ENCODE data around the gene ID2.

Gene ID2, protein sequence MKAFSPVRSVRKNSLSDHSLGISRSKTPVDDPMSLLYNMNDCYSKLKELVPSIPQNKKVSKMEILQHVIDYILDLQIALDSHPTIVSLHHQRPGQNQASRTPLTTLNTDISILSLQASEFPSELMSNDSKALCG

DNA sequence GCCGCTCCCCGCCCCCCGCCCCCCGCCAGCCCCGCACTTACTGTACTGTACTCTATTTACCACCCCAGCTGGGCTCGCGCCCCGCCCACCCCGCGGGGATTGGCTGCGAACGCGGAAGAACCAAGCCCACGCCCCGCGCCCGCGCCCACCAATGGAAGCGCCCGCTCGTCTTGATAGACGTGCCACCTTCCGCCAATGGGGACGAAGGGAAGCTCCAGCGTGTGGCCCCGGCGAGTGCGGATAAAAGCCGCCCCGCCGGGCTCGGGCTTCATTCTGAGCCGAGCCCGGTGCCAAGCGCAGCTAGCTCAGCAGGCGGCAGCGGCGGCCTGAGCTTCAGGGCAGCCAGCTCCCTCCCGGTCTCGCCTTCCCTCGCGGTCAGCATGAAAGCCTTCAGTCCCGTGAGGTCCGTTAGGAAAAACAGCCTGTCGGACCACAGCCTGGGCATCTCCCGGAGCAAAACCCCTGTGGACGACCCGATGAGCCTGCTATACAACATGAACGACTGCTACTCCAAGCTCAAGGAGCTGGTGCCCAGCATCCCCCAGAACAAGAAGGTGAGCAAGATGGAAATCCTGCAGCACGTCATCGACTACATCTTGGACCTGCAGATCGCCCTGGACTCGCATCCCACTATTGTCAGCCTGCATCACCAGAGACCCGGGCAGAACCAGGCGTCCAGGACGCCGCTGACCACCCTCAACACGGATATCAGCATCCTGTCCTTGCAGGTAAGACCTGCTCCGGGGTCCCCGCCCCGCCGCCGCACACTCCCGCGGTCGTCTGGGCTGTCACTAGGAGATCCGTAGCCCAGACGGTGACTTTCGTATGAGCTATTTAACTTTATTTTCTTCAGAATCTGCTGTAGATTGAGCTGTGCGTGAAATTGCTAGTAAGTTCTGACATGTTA is at the start of gene ID2:
Gene ID2, plus strand, starts transcription at position 271 of the 907 bp plus-strand sequence. Its CDS starts 110 bp downstream, at position 381.
- H3K4me3 ChIP-seq (ENCODE audit: low read depth in 1 of 2, low read length in 1 of 2), result peak within 1 kb of the TSS; percentile 79 to 80
- H3K9me3 ChIP-seq, result no peaks in the 10 kb centered on the region
- peaks cover 59 to 64% of the 10 kb centered on the region in 2 experiments for H3K4me1 ChIP-seq (ENCODE audit: control insufficient read depth in 1 of 2, insufficient read depth in 1 of 2, low read depth in 1 of 2, low read length in 1 of 2)
- no peaks in the 10 kb centered on the region for H3K36me3 ChIP-seq
- peaks cover 33% of the 10 kb centered on the region for H3K27me3 ChIP-seq
- TF ChIP-seq, protein P1, sequence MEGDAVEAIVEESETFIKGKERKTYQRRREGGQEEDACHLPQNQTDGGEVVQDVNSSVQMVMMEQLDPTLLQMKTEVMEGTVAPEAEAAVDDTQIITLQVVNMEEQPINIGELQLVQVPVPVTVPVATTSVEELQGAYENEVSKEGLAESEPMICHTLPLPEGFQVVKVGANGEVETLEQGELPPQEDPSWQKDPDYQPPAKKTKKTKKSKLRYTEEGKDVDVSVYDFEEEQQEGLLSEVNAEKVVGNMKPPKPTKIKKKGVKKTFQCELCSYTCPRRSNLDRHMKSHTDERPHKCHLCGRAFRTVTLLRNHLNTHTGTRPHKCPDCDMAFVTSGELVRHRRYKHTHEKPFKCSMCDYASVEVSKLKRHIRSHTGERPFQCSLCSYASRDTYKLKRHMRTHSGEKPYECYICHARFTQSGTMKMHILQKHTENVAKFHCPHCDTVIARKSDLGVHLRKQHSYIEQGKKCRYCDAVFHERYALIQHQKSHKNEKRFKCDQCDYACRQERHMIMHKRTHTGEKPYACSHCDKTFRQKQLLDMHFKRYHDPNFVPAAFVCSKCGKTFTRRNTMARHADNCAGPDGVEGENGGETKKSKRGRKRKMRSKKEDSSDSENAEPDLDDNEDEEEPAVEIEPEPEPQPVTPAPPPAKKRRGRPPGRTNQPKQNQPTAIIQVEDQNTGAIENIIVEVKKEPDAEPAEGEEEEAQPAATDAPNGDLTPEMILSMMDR (IDR thresholded peaks at IDR 0.05), result peak; percentile 65
- peak within 1 kb of the TSS; percentile 90 for H3K27ac ChIP-seq

DNA sequence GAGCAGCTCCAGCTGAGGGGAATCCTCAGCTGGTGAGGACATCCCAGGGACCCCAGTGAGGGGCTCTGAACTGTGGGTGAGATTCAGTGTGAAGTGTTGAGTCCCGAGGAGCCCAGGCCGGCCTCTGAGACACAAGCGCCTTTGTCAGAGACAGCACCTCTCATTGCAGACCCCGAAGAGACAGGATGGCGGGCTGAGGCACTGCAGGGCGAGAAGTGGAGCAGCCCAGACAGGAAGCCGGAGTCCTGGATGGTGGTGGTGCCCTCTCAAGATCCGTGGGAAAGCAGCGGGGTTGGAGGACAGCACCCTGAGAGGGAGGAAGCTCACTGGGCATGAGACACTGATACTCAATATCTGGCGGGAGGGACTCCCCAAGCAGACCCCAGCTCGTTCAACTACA is 49.1 kb upstream of the ID2 start:
- Histone ChIP-seq H3K27me3 (no peaks in the 10 kb centered on the region), H3K4me3 (ENCODE audit: low read depth in 1 of 2, low read length in 1 of 2) (no peak overlapping the region), H3K9me3 (no peaks in the 10 kb centered on the region), H3K4me1 (ENCODE audit: control insufficient read depth in 1 of 2, insufficient read depth in 1 of 2, low read depth in 1 of 2, low read length in 1 of 2) (peaks cover 6% of the 10 kb centered on the region in 2 experiments), H3K27ac (no peak overlapping the region), H3K36me3 (no peaks in the 10 kb centered on the region)
- TF ChIP-seq, protein P1 (IDR thresholded peaks at IDR 0.05), result no peak

DNA sequence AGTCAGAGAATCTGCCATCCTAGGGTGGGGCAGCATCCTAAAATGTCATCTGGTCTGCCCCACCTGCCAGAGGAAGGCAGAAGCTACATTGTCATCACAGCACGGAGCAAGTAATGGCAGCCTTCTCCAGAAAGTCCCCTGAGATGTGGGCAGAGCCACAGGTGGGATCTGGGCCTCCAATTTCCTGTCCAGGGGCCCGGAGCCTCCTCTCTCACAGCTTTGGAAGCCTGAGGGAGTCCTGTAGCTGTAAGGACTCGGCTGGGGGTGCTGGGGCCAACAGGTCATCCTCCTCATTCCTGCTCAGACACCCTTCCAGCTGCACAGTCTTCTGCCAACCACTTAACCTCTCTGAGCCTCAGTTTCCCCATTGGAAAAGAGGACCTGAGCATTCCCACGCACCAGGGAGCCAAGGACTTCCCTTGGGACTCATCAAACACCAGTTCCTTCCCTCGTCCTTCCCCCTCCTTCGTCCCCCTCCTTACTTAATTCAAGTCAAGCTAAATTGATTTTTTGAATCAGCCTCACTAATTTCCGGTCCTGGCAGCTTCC is 48.6 kb upstream of the ID2 start:
- peaks cover 6% of the 10 kb centered on the region in 2 experiments for H3K4me1 ChIP-seq (ENCODE audit: control insufficient read depth in 1 of 2, insufficient read depth in 1 of 2, low read depth in 1 of 2, low read length in 1 of 2)
- no peaks in the 10 kb centered on the region for H3K9me3 ChIP-seq
- H3K4me3 ChIP-seq (ENCODE audit: low read depth in 1 of 2, low read length in 1 of 2), result no peak overlapping the region
- no peaks in the 10 kb centered on the region for H3K27me3 ChIP-seq
- TF ChIP-seq, protein P1 (IDR thresholded peaks at IDR 0.05), result no peak
- H3K27ac ChIP-seq, result no peak overlapping the region
- H3K36me3 ChIP-seq, result no peaks in the 10 kb centered on the region

DNA sequence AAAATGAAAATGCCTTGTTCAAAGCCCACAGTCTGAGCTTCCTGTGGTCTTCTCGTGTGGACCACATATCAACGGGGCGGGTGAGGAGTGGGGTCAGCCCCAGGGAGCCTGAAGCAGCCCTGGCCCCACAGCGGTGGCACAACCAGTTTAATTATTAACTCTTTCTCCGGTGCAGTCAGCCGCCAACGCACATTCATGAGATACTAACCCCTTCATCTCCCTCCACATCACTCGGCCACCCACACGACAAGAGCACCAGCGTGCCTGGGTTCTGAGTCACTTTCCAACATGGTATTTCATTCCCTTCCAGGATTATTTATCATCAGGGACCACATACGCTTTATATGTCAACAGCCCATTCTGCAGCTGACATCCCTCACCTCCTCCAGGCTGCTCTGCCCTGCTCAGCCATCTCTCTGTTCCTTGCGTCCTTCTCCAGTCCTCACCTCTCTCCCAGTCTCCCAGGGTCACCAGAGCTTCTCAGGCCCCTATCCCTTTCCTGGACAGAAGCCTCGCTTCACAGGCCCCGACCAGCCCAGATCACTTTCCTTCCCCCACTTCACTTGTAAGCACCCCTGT is 48.0 kb upstream of the ID2 start:
- no peak overlapping the region for H3K27ac ChIP-seq
- peaks cover 6% of the 10 kb centered on the region in 2 experiments for H3K4me1 ChIP-seq (ENCODE audit: control insufficient read depth in 1 of 2, insufficient read depth in 1 of 2, low read depth in 1 of 2, low read length in 1 of 2)
- H3K9me3 ChIP-seq, result no peaks in the 10 kb centered on the region
- H3K4me3 ChIP-seq (ENCODE audit: low read depth in 1 of 2, low read length in 1 of 2), result no peak overlapping the region
- no peaks in the 10 kb centered on the region for H3K27me3 ChIP-seq
- TF ChIP-seq, protein P1 (IDR thresholded peaks at IDR 0.05), result no peak
- H3K36me3 ChIP-seq, result no peaks in the 10 kb centered on the region

DNA sequence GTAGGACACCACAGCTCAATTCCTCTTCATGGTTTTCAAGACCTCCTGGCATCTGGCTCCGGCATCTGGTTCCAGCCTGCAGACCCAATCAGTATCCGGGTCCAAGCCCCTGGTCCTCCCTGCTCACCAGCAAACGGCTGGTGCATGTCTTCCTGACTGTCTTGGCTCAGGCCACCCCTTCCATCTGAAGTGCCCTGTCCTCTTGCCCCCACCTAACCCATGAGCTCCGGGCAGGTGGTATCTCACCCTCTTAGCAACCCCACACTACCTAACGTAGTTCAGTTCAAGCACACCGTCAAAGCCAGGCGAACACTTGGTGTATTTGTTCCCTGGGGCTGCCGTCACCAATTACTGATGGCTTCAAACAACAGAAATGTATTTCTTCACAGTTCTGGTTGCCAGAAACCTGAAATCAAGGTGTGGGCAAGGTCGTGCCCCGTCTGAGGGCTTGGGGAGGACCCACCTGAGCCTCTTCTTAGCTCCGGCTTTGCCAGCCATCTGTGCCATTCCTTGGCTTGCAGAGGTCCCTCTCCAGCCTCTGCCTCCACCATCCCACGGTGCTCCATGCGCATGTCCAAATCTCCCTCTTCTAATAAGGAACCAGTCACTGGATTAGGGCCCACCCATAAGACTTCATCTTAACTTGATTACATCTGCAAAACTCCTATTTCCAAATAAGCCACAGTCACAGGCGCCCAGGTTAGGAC is 47.2 kb upstream of the ID2 start:
- H3K27me3 ChIP-seq, result no peaks in the 10 kb centered on the region
- peaks cover 6% of the 10 kb centered on the region in 2 experiments for H3K4me1 ChIP-seq (ENCODE audit: control insufficient read depth in 1 of 2, insufficient read depth in 1 of 2, low read depth in 1 of 2, low read length in 1 of 2)
- no peaks in the 10 kb centered on the region for H3K9me3 ChIP-seq
- no peaks in the 10 kb centered on the region for H3K36me3 ChIP-seq
- H3K4me3 ChIP-seq (ENCODE audit: low read depth in 1 of 2, low read length in 1 of 2), result no peak overlapping the region
- TF ChIP-seq, protein P1 (IDR thresholded peaks at IDR 0.05), result no peak
- no peak overlapping the region for H3K27ac ChIP-seq
